ENCODE measurements around the gene LPP.

The LPP gene

DNA sequence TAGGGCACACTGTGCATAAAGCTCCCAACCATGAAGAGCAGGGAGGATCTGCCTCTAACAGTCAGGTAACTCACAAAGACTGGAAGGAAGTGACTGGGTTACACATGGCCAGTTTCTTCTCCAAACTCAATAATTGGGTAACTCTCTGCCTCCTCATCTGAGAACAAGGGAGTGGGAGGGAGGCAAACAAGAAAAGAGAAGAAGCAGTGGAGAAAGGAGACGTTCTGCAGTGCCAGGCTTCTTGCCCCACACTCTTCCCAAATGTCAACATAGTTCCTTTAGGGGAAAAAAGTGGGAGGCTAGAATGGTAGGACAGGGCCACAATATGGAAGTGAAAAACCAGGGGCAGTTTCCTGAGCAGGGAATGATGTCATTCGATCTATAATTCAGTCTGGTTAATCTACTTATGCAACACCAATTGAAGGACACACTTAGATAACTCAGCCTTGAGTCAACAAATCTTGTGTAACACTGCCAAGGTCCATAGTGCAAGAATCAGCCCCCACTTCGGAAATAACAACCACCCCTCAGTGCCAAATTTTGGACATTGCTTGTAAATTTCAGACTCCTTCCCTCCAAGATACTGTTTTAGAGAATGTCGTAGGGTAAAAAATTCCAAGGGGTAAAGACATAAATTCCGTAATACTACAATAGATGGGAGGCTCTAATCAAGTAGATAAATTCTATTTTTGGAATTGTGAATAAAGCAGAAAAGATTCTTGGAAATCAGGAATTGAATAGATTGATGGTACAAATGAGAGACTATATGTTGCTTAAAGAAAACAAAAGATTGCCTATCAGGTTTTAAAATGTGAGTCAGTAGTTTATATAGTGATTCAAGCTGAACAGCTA, 143.0 kb downstream of the LPP start:
- Histone ChIP-seq H3K27me3 (replicated peaks; ENCODE audit: insufficient read depth, low read length) (no peaks in the 10 kb centered on the region; the same call in 1 of the 2 replicates), H3K4me2 (ENCODE audit: low read depth, low read length) (no peak overlapping the region), H3K79me2 (ENCODE audit: low read length) (no peaks in the 10 kb centered on the region), H4K20me1 (ENCODE audit: insufficient read depth, low read length) (no peaks in the 10 kb centered on the region), H3K4me3 (ENCODE audit: low read length) (no peak overlapping the region), H3K9ac (ENCODE audit: low read length) (no peak overlapping the region), H3F3A (ENCODE audit: insufficient read depth, low read length) (no peaks in the 10 kb centered on the region), H3K9me3 (replicated peaks; ENCODE audit: insufficient read depth, low read length) (no peaks in the 10 kb centered on the region), H3K4me1 (ENCODE audit: low read length) (no peaks in the 10 kb centered on the region), H3K27ac (ENCODE audit: low read length) (no peak overlapping the region), H3K36me3 (replicated peaks; ENCODE audit: insufficient read depth, low read length) (no peaks in the 10 kb centered on the region), H3K9me2 (replicated peaks; ENCODE audit: insufficient read depth, low read length) (no peaks in the 10 kb centered on the region), H2AFZ (ENCODE audit: low read length) (no peak overlapping the region)
- no peak for DNase-seq
- TF ChIP-seq EZH2phosphoT487 (IDR thresholded peaks at IDR 0.05; ENCODE audit: low read length) (no peak), EZH2 (optimal IDR thresholded peaks at IDR 0.05; ENCODE audit: low read depth, low read length) (no peak)
- TF ChIP-seq, protein P1, sequence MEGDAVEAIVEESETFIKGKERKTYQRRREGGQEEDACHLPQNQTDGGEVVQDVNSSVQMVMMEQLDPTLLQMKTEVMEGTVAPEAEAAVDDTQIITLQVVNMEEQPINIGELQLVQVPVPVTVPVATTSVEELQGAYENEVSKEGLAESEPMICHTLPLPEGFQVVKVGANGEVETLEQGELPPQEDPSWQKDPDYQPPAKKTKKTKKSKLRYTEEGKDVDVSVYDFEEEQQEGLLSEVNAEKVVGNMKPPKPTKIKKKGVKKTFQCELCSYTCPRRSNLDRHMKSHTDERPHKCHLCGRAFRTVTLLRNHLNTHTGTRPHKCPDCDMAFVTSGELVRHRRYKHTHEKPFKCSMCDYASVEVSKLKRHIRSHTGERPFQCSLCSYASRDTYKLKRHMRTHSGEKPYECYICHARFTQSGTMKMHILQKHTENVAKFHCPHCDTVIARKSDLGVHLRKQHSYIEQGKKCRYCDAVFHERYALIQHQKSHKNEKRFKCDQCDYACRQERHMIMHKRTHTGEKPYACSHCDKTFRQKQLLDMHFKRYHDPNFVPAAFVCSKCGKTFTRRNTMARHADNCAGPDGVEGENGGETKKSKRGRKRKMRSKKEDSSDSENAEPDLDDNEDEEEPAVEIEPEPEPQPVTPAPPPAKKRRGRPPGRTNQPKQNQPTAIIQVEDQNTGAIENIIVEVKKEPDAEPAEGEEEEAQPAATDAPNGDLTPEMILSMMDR (IDR thresholded peaks at IDR 0.05; ENCODE audit: low read length), result no peak

DNA sequence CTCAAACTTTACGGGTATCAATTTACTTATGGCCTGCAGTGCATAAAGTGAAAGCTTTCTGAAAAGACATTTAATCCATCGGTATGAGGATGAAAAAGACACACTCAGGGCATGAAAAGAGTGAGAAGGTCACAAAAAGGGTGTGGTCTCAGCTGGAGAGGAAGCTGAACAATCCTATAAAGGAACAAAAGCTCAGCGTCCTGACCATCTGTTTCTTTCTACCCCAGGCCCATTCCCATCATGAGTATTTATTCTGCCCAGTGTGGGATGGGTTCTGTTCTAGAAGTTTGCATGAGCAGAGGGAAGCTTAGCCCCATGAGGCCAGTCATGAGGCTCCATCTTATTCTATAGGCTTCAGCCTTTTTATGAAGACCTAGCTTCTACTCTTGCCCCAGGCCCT, 144.6 kb downstream of the LPP start:
- Histone ChIP-seq H3K4me1 (ENCODE audit: low read length) (no peaks in the 10 kb centered on the region), H3K27ac (ENCODE audit: low read length) (no peak overlapping the region), H3K4me2 (ENCODE audit: low read depth, low read length) (no peak overlapping the region), H3K79me2 (ENCODE audit: low read length) (no peaks in the 10 kb centered on the region), H2AFZ (ENCODE audit: low read length) (no peak overlapping the region), H3K27me3 (replicated peaks; ENCODE audit: insufficient read depth, low read length) (peaks cover 6% of the 10 kb centered on the region; the same call in 1 of the 2 replicates), H3K9me3 (replicated peaks; ENCODE audit: insufficient read depth, low read length) (no peaks in the 10 kb centered on the region), H3F3A (ENCODE audit: insufficient read depth, low read length) (no peaks in the 10 kb centered on the region), H4K20me1 (ENCODE audit: insufficient read depth, low read length) (no peaks in the 10 kb centered on the region), H3K9ac (ENCODE audit: low read length) (no peak overlapping the region), H3K36me3 (replicated peaks; ENCODE audit: insufficient read depth, low read length) (no peaks in the 10 kb centered on the region), H3K9me2 (replicated peaks; ENCODE audit: insufficient read depth, low read length) (no peaks in the 10 kb centered on the region), H3K4me3 (ENCODE audit: low read length) (no peak overlapping the region)
- TF ChIP-seq EZH2phosphoT487 (IDR thresholded peaks at IDR 0.05; ENCODE audit: low read length) (no peak), EZH2 (optimal IDR thresholded peaks at IDR 0.05; ENCODE audit: low read depth, low read length) (no peak)
- TF ChIP-seq, protein P1 (IDR thresholded peaks at IDR 0.05; ENCODE audit: low read length), result no peak
- no peak for DNase-seq

DNA sequence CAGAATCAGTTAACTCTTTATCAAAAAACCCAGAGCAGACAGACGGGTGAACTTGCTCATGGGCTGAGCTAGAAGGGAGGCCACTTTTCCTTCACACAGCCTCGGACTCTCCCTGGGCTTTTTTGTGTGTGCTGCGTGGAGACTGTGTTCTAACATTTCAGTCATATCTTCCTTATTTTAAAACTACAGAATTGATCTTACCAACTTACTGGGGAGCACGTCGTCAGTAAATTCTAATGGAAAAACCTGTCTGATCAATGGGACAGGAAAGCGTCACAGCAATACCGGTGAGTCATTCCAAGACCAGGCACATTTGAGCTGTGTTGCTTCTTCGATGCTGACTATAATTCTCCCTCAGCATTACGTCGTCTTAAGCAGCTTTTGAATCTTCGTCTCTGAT, 145.1 kb downstream of the LPP start:
- H3K4me1 ChIP-seq (ENCODE audit: low read length), result no peaks in the 10 kb centered on the region
- no peak for TF ChIP-seq EZH2 (optimal IDR thresholded peaks at IDR 0.05; ENCODE audit: low read depth, low read length)
- TF ChIP-seq, protein P1 (IDR thresholded peaks at IDR 0.05; ENCODE audit: low read length), result no peak
- H3K9ac ChIP-seq (ENCODE audit: low read length), result no peak overlapping the region
- H3K4me3 ChIP-seq (ENCODE audit: low read length), result no peak overlapping the region
- peaks cover 9% of the 10 kb centered on the region; the same call in 1 of the 2 replicates for H3K27me3 ChIP-seq (replicated peaks; ENCODE audit: insufficient read depth, low read length)
- H3F3A ChIP-seq (ENCODE audit: insufficient read depth, low read length), result no peaks in the 10 kb centered on the region
- H3K27ac ChIP-seq (ENCODE audit: low read length), result no peak overlapping the region
- no peak for DNase-seq
- no peaks in the 10 kb centered on the region for H3K79me2 ChIP-seq (ENCODE audit: low read length)
- no peak overlapping the region for H2AFZ ChIP-seq (ENCODE audit: low read length)
- no peaks in the 10 kb centered on the region for H4K20me1 ChIP-seq (ENCODE audit: insufficient read depth, low read length)
- no peaks in the 10 kb centered on the region for H3K36me3 ChIP-seq (replicated peaks; ENCODE audit: insufficient read depth, low read length)
- H3K9me3 ChIP-seq (replicated peaks; ENCODE audit: insufficient read depth, low read length), result no peaks in the 10 kb centered on the region
- H3K9me2 ChIP-seq (replicated peaks; ENCODE audit: insufficient read depth, low read length), result no peaks in the 10 kb centered on the region
- H3K4me2 ChIP-seq (ENCODE audit: low read depth, low read length), result no peak overlapping the region

Measured in MM.1S (cell line).